CD4-positive, alpha-beta T cell (primary cell): ENCODE results near the gene ARRDC2. TPM values are rescaled to one million over a fixed set of nuclear protein-coding genes. Genes with fewer than 3 reads are reported as not detected.

Experiments
- ATAC-seq: fragments of 200-7000 bp; cut with Tn5 transposase; one replicate; pipeline ENCODE4 v1.10.0; 2022; ENCODE audit warnings: mild to moderate bottlenecking; ENCODE audit not compliant: poor library complexity
- CTCF ChIA-PET: fragments of 350-600 bp; sonication (Branson Sonifier 250); formaldehyde crosslinking; loops from one replicate; lab custom pipeline; 2021; ENCODE audit warnings: antibody characterized with exemption, inconsistent platforms; lab: Charles Lee
- POLR2A ChIA-PET: fragments of 350-600 bp; sonication (Branson Sonifier 250); formaldehyde crosslinking; loops from one replicate; lab custom pipeline; 2021; ENCODE audit warnings: antibody characterized with exemption, inconsistent platforms; lab: Charles Lee
- DNase-seq, 14 experiments: peaks; one replicate each; pipeline ENCODE4 v3.0.0-alpha.2; 2013 to 2020; ENCODE audit warnings: mixed read lengths in 2 of 14
- H3K27ac ChIP-seq, 2 donors: one replicate each; pipeline versions ENCODE4 v1.5.1 to v1.7.0; 2013; ENCODE audit warnings: low read length in 2 of 2, low read depth in 1 of 2, mild to moderate bottlenecking in 1 of 2
- H3K27me3 ChIP-seq, 2 experiments: 1 replicate in 1 of 2; 2 replicates in 1 of 2; pipeline versions ENCODE4 v1.6.1 to v1.7.0; 2013; ENCODE audit warnings: low read length in 2 of 2, control low read depth in 1 of 2, mild to moderate bottlenecking in 1 of 2, moderate library complexity in 1 of 2; ENCODE audit not compliant: insufficient read depth in 2 of 2, control insufficient read depth in 1 of 2
- H3K36me3 ChIP-seq: one replicate; pipeline ENCODE4 v1.6.1; 2013; ENCODE audit warnings: low read length, control low read depth; ENCODE audit not compliant: insufficient read depth
- H3K4me1 ChIP-seq: one replicate; pipeline ENCODE4 v1.6.1; 2013; ENCODE audit warnings: low read length, control low read depth; ENCODE audit not compliant: insufficient read depth
- H3K4me3 ChIP-seq: one replicate; pipeline ENCODE4 v1.5.1; 2013; ENCODE audit warnings: mild to moderate bottlenecking, low read length, moderate library complexity
- H3K9me3 ChIP-seq, 2 experiments: 1 replicate in 1 of 2; 2 replicates in 1 of 2; pipeline versions ENCODE4 v1.6.1 to v1.7.0; 2013; ENCODE audit warnings: low read length in 2 of 2, mild to moderate bottlenecking in 2 of 2, control low read depth in 1 of 2, moderate library complexity in 1 of 2; ENCODE audit not compliant: control insufficient read depth in 1 of 2, insufficient read depth in 1 of 2
- H3K27ac Mint-ChIP-seq: one replicate; pipeline ENCODE4 v1.8.0; 2020; ENCODE audit warnings: mixed read lengths
- H3K27me3 Mint-ChIP-seq: one replicate; pipeline ENCODE4 v1.8.0; 2021; ENCODE audit warnings: mixed read lengths
- H3K36me3 Mint-ChIP-seq: one replicate; pipeline ENCODE4 v1.8.0; 2021; ENCODE audit warnings: low read depth, mixed read lengths
- H3K4me1 Mint-ChIP-seq: one replicate; pipeline ENCODE4 v1.8.0; 2021; ENCODE audit warnings: low read depth, mixed read lengths
- H3K4me3 Mint-ChIP-seq: one replicate; pipeline ENCODE4 v1.8.0; 2020; ENCODE audit warnings: mild to moderate bottlenecking, mixed read lengths
- H3K9me3 Mint-ChIP-seq: one replicate; pipeline ENCODE4 v1.8.0; 2020; ENCODE audit warnings: mixed read lengths
- CTCF ChIP-seq: fragments of 200-600 bp; IDR thresholded peaks from one replicate; pipeline ENCODE4 v1.8.0; 2022; ENCODE audit warnings: antibody characterized with exemption, mild to moderate bottlenecking
- intact Hi-C, 2 experiments: fragments of 100-400 bp; cut with DNase I in 1 of 2; cut with micrococcal nuclease in 1 of 2; formaldehyde crosslinking; loops; one replicate each; pipeline versions ENCODE4 v1.15.1 to v1.9.0; 2023 to 2025; cut with DNase I, micrococcal nuclease
- polyA plus RNA-seq, 2 donors: library from polyadenylated mRNA; unstranded; fragments of 120-200 nt; gene quantifications; one replicate each; pipeline ENCODE4 v1.2.1, GENCODE V29; 2013
- total RNA-seq, 174 experiments: library from RNA in 2 of 174; stranded (reverse) in 2 of 174; gene quantifications; one replicate each; pipeline ENCODE4 v1.2.3 and lab custom pipeline; 2021 to 2026

ARRDC2 gene
- 100 to 1,000 TPM; 325 to 341 TPM for total RNA-seq
- 65.3 TPM for polyA plus RNA-seq (2013, experiment 1 of 2)
- 79.5 TPM for polyA plus RNA-seq (2013, experiment 2 of 2)
- 21.8 to 835 (median 227) reads per million in 172 experiments for total RNA-seq (lab: John Stamatoyannopoulos, UW)

DNA sequence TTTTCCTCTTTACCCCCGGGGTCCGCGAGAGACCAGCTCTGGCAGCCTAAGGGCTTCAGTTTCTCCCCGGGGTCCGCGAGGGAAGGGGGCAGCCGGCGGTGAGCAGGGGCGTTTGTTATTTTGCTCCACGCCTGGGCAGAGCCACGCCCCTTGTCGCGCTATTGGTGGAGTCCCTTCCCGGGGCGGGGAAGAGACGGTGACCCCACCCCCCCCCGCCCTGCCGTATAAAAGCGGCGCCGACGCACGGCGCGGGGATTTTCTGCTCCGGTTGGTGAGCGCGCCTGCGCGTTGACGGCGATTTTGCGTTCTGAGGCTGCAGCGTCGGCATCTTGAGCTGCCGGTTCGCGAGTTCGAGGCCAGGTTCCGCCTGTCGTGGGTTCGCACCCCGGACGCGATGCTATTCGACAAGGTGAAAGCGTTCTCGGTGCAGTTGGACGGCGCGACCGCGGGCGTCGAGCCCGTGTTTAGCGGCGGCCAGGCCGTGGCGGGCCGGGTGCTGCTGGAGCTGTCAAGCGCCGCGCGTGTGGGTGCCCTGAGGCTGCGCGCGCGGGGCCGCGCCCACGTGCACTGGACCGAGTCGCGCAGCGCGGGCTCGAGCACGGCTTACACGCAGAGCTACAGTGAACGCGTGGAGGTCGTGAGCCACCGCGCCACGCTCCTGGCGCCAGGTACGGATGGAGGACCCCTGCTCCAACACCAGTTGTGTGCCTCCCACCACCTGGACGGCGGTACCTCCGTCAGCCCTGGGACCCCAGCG is at the start of gene ARRDC2:
TSS of gene ARRDC2 (plus strand) at position 254 of the 757 bp plus-strand sequence. CDS start at position 395, 141 bp downstream.
- Histone ChIP-seq H3K4me1 (peaks cover 62% of the 10 kb centered on the region), H3K27ac (peak within 1 kb of the TSS; percentile 84 to 92), H3K9me3 (no peaks in the 10 kb centered on the region), H3K4me3 (peak within 1 kb of the TSS; percentile 61), H3K36me3 (peaks cover 45% of the 10 kb centered on the region), H3K27me3 (no peaks in the 10 kb centered on the region)
- H3K4me1 Mint-ChIP-seq: peaks cover 36% of the 10 kb centered on the region
- no peak for TF ChIP-seq CTCF
- ChIA-PET POLR2A (interaction anchor here (0.6 to 3.2 kb wide), 20 partner anchors 8 to 274 kb away, joined by 3 to 41 read pairs (median 4); partner anchors contain the start of genes CCDC124, IL12RB1, JUND and PIK3R2), CTCF (interaction anchor here (0.8 to 3.3 kb wide), 13 partner anchors 9 to 160 kb away, joined by 3 to 40 read pairs (median 5); partner anchors contain the start of genes CCDC124 and PIK3R2)
- DNase-seq (peak; percentile 80 to 98 (median 89)), ATAC-seq (peak; percentile 72)
- H3K27me3 Mint-ChIP-seq: peaks cover 5% of the 10 kb centered on the region
- peak within 1 kb of the TSS; percentile 97 for H3K27ac Mint-ChIP-seq
- H3K36me3 Mint-ChIP-seq: peaks cover 60% of the 10 kb centered on the region
- intact Hi-C loops: loop anchor here (1.0 to 2.0 kb wide), 4 partner anchors 17 to 159 kb away; no protein-coding TSS in a partner anchor
- no peaks in the 10 kb centered on the region for H3K9me3 Mint-ChIP-seq
- H3K4me3 Mint-ChIP-seq: peak within 1 kb of the TSS; percentile 91

DNA sequence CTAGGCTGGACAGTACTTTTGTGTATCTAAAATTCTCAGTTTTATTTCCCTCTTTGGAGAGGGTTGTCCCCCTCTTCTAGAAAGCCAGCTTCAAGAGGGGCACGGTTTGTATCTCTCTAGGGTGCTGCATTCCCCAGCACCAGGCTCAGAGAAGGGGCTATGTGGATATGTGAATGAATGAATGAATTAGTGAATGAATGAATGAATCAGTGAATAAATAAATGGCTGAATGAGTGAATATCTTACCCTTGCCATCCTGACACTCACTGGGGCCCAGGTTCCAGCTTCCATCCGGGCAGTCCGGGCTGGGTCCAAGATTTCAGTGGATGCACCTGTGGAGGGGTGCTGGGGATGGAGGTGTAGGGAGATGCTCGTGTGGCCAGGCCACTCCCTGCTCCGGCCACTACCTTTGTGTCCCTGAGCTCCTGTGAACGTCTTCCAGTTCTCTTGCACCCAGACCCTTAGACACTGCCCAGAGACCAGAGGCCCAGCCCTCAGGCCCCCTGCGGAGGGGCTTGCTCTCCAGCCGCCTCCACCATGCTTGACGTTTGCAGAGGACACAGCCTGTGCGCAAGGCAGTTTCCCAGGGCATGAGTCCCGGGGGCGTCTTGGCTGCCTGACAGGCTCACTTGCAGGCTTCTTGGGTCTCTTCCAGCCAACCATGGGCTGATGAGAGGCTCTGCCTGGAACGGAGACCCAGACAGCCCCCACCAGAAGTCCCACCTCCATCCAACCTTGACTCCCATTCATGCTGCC is 43.9 kb upstream of the ARRDC2 start:
- Mint-ChIP-seq H3K9me3 (no peaks in the 10 kb centered on the region), H3K4me3 (no peak overlapping the region), H3K27me3 (peaks cover 52% of the 10 kb centered on the region), H3K36me3 (no peaks in the 10 kb centered on the region), H3K4me1 (peaks cover 9% of the 10 kb centered on the region), H3K27ac (no peak overlapping the region)
- H3K36me3 ChIP-seq: no peaks in the 10 kb centered on the region
- ChIA-PET POLR2A (no interaction called here), CTCF (no interaction called here)
- H3K9me3 ChIP-seq: peaks cover 0 to 10% of the 10 kb centered on the region in 2 experiments
- no peak overlapping the region for H3K27ac ChIP-seq
- H3K27me3 ChIP-seq: peaks cover 30% of the 10 kb centered on the region in 2 experiments
- H3K4me1 ChIP-seq: peaks cover 13% of the 10 kb centered on the region
- intact Hi-C loops: no loop called here
- no peak overlapping the region for H3K4me3 ChIP-seq
- ATAC-seq (no peak), DNase-seq (peak in 1 of 14 experiments; percentile 8)
- TF ChIP-seq CTCF: no peak

DNA sequence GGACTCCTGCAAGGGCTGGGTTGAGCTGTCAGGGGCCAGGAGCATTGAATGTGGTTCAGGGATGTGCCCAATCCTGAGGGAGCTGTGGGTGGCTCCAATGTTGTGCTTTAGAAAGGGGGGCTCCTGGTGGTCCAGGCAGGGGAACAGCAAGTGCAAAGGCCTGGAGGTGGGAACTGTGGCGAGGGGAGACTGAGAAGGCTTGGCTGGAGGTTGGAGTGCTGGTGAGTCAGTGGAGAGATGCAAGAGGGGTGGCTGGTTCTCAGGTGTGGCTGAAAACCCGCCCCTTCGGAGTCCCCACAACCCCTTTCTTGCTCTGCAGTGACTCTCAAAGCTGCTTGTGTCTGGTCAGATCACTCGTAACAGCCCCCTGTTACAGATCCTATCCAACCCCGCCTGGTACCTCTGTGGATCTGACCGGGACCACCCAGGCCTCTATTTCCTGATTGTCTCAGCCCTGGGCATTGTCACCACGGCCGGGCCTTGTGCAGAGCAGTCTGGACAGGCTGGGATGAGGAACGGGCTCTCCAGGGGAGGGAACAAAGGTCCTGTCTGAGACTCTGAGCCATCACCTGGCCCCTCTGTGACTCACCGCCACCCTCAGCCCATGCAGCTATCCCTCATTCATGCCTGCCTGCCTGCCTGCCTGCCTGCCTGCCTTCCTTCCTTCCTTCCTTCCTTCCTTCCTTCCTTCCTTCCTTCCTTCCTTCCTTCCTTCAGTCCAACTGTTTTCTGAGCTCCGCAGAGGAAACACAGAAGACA is 42.4 kb upstream of the ARRDC2 start:
- Mint-ChIP-seq H3K27me3 (peaks cover 57% of the 10 kb centered on the region), H3K4me1 (peaks cover 9% of the 10 kb centered on the region), H3K9me3 (no peaks in the 10 kb centered on the region), H3K36me3 (no peaks in the 10 kb centered on the region), H3K4me3 (no peak overlapping the region), H3K27ac (no peak overlapping the region)
- Histone ChIP-seq H3K4me1 (peaks cover 13% of the 10 kb centered on the region), H3K9me3 (peaks cover 0 to 10% of the 10 kb centered on the region in 2 experiments), H3K27ac (no peak overlapping the region), H3K36me3 (no peaks in the 10 kb centered on the region), H3K27me3 (peaks cover 30% of the 10 kb centered on the region in 2 experiments), H3K4me3 (no peak overlapping the region)
- ChIA-PET CTCF (no interaction called here), POLR2A (no interaction called here)
- intact Hi-C loops: no loop called here
- ATAC-seq (no peak), DNase-seq (no peak)
- no peak for TF ChIP-seq CTCF
